ENCODE measurements around the gene STAG1.

STAG1 gene

GRCh38 chr3:136334209-136334608 is 418.0 kb downstream of the STAG1 start:
- no peaks in the 10 kb centered on the region for H3K27me3 ChIP-seq (ENCODE audit: insufficient read depth, poor library complexity, severe bottlenecking)
- DNase-seq (ENCODE audit: low read depth in 1 of 2, low spot score in 1 of 2) = no peak

DNA sequence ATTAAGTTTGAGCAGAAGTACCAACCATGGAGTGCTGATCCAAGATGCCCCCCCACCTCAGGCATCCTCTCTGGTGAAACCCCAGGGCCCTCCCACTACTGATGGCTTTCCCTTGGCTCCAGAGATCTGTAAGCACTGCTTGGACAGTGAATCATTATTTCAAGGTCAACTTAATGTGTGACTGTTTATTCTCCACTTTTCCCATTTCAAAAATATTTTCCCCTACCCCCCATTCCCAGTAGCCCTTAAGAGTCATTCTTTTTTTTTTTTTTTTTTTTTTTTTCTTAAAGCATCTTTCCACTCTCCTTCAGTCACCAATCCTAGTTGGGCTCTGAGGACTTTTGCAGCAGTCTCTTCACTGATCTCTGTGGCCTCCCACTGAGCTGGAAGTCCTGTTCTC is 419.4 kb downstream of the STAG1 start:
- Histone ChIP-seq H3K4me3 (replicated peaks; ENCODE audit: insufficient read depth, low read length) (no peak overlapping the region), H3K27ac (replicated peaks) (no peak overlapping the region), H3K27me3 (ENCODE audit: insufficient read depth, poor library complexity, severe bottlenecking) (no peaks in the 10 kb centered on the region)
- no peak for TF ChIP-seq POLR2AphosphoS5 (IDR thresholded peaks at IDR 0.05; ENCODE audit: low read depth)
- TF ChIP-seq, protein P1, sequence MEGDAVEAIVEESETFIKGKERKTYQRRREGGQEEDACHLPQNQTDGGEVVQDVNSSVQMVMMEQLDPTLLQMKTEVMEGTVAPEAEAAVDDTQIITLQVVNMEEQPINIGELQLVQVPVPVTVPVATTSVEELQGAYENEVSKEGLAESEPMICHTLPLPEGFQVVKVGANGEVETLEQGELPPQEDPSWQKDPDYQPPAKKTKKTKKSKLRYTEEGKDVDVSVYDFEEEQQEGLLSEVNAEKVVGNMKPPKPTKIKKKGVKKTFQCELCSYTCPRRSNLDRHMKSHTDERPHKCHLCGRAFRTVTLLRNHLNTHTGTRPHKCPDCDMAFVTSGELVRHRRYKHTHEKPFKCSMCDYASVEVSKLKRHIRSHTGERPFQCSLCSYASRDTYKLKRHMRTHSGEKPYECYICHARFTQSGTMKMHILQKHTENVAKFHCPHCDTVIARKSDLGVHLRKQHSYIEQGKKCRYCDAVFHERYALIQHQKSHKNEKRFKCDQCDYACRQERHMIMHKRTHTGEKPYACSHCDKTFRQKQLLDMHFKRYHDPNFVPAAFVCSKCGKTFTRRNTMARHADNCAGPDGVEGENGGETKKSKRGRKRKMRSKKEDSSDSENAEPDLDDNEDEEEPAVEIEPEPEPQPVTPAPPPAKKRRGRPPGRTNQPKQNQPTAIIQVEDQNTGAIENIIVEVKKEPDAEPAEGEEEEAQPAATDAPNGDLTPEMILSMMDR (IDR thresholded peaks at IDR 0.05; ENCODE audit: insufficient read depth, low read length) = no peak
- no peak for TF ChIP-seq GABPA (IDR thresholded peaks at IDR 0.05; ENCODE audit: low read depth)
- TF ChIP-seq SPI1 (IDR thresholded peaks at IDR 0.05; ENCODE audit: borderline replicate concordance, low read depth) = no peak
- TF ChIP-seq, protein P2, sequence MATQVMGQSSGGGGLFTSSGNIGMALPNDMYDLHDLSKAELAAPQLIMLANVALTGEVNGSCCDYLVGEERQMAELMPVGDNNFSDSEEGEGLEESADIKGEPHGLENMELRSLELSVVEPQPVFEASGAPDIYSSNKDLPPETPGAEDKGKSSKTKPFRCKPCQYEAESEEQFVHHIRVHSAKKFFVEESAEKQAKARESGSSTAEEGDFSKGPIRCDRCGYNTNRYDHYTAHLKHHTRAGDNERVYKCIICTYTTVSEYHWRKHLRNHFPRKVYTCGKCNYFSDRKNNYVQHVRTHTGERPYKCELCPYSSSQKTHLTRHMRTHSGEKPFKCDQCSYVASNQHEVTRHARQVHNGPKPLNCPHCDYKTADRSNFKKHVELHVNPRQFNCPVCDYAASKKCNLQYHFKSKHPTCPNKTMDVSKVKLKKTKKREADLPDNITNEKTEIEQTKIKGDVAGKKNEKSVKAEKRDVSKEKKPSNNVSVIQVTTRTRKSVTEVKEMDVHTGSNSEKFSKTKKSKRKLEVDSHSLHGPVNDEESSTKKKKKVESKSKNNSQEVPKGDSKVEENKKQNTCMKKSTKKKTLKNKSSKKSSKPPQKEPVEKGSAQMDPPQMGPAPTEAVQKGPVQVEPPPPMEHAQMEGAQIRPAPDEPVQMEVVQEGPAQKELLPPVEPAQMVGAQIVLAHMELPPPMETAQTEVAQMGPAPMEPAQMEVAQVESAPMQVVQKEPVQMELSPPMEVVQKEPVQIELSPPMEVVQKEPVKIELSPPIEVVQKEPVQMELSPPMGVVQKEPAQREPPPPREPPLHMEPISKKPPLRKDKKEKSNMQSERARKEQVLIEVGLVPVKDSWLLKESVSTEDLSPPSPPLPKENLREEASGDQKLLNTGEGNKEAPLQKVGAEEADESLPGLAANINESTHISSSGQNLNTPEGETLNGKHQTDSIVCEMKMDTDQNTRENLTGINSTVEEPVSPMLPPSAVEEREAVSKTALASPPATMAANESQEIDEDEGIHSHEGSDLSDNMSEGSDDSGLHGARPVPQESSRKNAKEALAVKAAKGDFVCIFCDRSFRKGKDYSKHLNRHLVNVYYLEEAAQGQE (IDR thresholded peaks at IDR 0.05; ENCODE audit: insufficient replicate concordance, low read depth) = no peak
- no peak for DNase-seq (ENCODE audit: low read depth in 1 of 2, low spot score in 1 of 2)

More at GRCh38 chr3:136334209-136334608, 418.0 kb downstream of the STAG1 start:
- H3K4me3 ChIP-seq (replicated peaks; ENCODE audit: insufficient read depth, low read length) = no peak overlapping the region
- H3K27ac ChIP-seq (replicated peaks) = no peak overlapping the region
- no peak for TF ChIP-seq POLR2AphosphoS5 (IDR thresholded peaks at IDR 0.05; ENCODE audit: low read depth)
- TF ChIP-seq SPI1 (IDR thresholded peaks at IDR 0.05; ENCODE audit: borderline replicate concordance, low read depth) = no peak
- TF ChIP-seq, protein P2 (IDR thresholded peaks at IDR 0.05; ENCODE audit: insufficient replicate concordance, low read depth) = no peak
- TF ChIP-seq GABPA (IDR thresholded peaks at IDR 0.05; ENCODE audit: low read depth) = no peak
- TF ChIP-seq, protein P1 (IDR thresholded peaks at IDR 0.05; ENCODE audit: insufficient read depth, low read length) = no peak

DNA sequence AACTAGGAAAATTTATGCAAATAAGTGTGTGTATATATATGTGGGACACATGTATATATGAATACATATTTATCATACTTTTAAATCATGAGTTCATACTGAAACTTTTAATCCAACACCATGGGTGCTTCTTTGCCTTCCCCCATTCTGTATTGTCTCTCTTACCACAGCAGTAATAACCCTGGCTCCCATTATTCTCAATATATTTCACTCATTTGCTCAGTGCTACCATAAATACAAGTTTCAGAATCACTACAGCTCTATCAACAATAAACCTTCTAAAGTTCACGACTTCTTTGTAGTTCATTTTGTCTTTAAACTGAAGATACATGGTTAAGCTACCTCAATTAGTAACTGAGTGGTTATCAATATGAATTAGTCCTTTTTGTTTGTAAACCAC is 419.9 kb downstream of the STAG1 start:
- H3K27me3 ChIP-seq (ENCODE audit: insufficient read depth, poor library complexity, severe bottlenecking) = no peaks in the 10 kb centered on the region
- H3K4me3 ChIP-seq (replicated peaks; ENCODE audit: insufficient read depth, low read length) = no peak overlapping the region
- no peak overlapping the region for H3K27ac ChIP-seq (replicated peaks)
- DNase-seq (ENCODE audit: low read depth in 1 of 2, low spot score in 1 of 2) = no peak
- TF ChIP-seq GABPA (IDR thresholded peaks at IDR 0.05; ENCODE audit: low read depth) (no peak), SPI1 (IDR thresholded peaks at IDR 0.05; ENCODE audit: borderline replicate concordance, low read depth) (no peak), POLR2AphosphoS5 (IDR thresholded peaks at IDR 0.05; ENCODE audit: low read depth) (no peak)
- TF ChIP-seq, protein P2 (IDR thresholded peaks at IDR 0.05; ENCODE audit: insufficient replicate concordance, low read depth) = no peak
- TF ChIP-seq, protein P1 (IDR thresholded peaks at IDR 0.05; ENCODE audit: insufficient read depth, low read length) = no peak
